Psoas muscle (tissue), 8 donors: ENCODE results near the gene DOCK2. TPM values are rescaled to one million over a fixed set of nuclear protein-coding genes. Genes with fewer than 3 reads are reported as not detected.

Experiments
- ATAC-seq, 4 donors: fragments of 200-7000 bp; cut with Tn5 transposase; one replicate each; pipeline ENCODE4 v1.9.1; 2020; ENCODE audit warnings: moderate library complexity in 3 of 4, mild to moderate bottlenecking in 2 of 4
- DNase-seq, 2 donors: peaks; one replicate each; pipeline ENCODE4 v3.0.0-alpha.2; 2020
- H3K27ac ChIP-seq: fragments of 200-600 bp; one replicate; pipeline ENCODE4 v1.8.0; 2022
- H3K27me3 ChIP-seq, 3 donors: fragments of 200-600 bp in 1 of 3; one replicate each; pipeline versions ENCODE4 v1.6.1 to v1.8.0; 2013 to 2022; ENCODE audit warnings: low read length in 2 of 3, mild to moderate bottlenecking in 2 of 3, moderate library complexity in 1 of 3; ENCODE audit not compliant: insufficient read depth in 3 of 3
- H3K36me3 ChIP-seq, 2 donors: fragments of 200-600 bp in 1 of 2; one replicate each; pipeline versions ENCODE4 v1.6.1 to v1.8.0; 2013 to 2022; ENCODE audit warnings: low read depth in 1 of 2, mild to moderate bottlenecking in 1 of 2, moderate library complexity in 1 of 2; ENCODE audit not compliant: insufficient read depth in 1 of 2
- H3K4me1 ChIP-seq: fragments of 200-600 bp; one replicate; pipeline ENCODE4 v1.8.0; 2022
- H3K4me3 ChIP-seq: fragments of 200-600 bp; one replicate; pipeline ENCODE4 v1.8.0; 2022; ENCODE audit warnings: mild to moderate bottlenecking
- H3K9me3 ChIP-seq: fragments of 200-600 bp; one replicate; pipeline ENCODE4 v1.8.0; 2022
- CTCF ChIP-seq: fragments of 200-600 bp; IDR thresholded peaks from one replicate; pipeline ENCODE4 v1.8.0; 2022; ENCODE audit warnings: antibody characterized with exemption
- WGBS, 3 donors: extraction: QIAGEN DNeasy Blood & Tissue Kit; methylation state at CpG; one replicate each; pipeline versions ENCODE4 v1.1.6 to v1.1.7; 2013; 5-methylcytosine and 5-hydroxymethylcytosine counted together
- intact Hi-C, 2 donors: fragments of 100-400 bp; cut with DNase I; formaldehyde crosslinking; loops; one replicate each; pipeline versions ENCODE4 v1.11.0 to v1.14.2; 2022
- polyA plus RNA-seq, 3 donors: library from polyadenylated mRNA; stranded (reverse); fragments of 200-250 nt; gene quantifications; one replicate each; pipeline ENCODE4 v1.2.3, GENCODE V29; 2013
- total RNA-seq, 4 donors: library from RNA; stranded (reverse); fragmentation: NEBNext Ultra II Directional in 2 of 4; extraction: Animal tissue kit (Norgen Biotek cat#: 25700) in 2 of 4; gene quantifications; one replicate each; pipeline versions ENCODE4 v1.2.1 to v1.2.4, GENCODE V29; 2021 to 2023
- donor health status: healthy with polysubstance abuse.
- donor health status: DM: no; HTN: no; CAD: no; lungs with moderate emphysema.
- donor health status: Bipolar disorder and iron deficiency.
- donor health status: healthy.
- donor health status: DM: yes; HTN: yes; CAD: no.
- donor health status: DM: no; HTN: no; CAD: no.
- donor health status: DM: no; HTN: no; CAD: no.
- donor health status: DM: yes; HTN: yes; CAD: no.

The DOCK2 gene
- total and polyA plus RNA-seq, 7 donors = 0.37 to 4.4 (median 3.5) TPM

GRCh38 chr5:170126626-170127025 is 489.6 kb downstream of the DOCK2 start:
- no peak overlapping the region for H3K27ac ChIP-seq
- ATAC-seq = no peak
- WGBS, 3 donors = 61 to 71% (median 63%) methylated on average over 1 of the region's 1 CpG
- H3K27me3 ChIP-seq = no peaks in the 10 kb centered on the region
- no peaks in the 10 kb centered on the region for H3K4me1 ChIP-seq
- TF ChIP-seq CTCF = no peak
- DNase-seq = no peak
- H3K9me3 ChIP-seq = no peaks in the 10 kb centered on the region
- no peak overlapping the region for H3K4me3 ChIP-seq
- intact Hi-C loops = no loop called here
- H3K36me3 ChIP-seq = no peaks in the 10 kb centered on the region

- no peak for ATAC-seq
- no peak for TF ChIP-seq CTCF
- WGBS, 3 donors = 74 to 81% (median 77%) methylated on average over 3 of the region's 3 CpGs
Measured at GRCh38 chr5:170131235-170131634, 494.2 kb downstream of the DOCK2 start.

GRCh38 chr5:170132269-170132975 is 495.3 kb downstream of the DOCK2 start:
- no peaks in the 10 kb centered on the region for H3K4me1 ChIP-seq
- H3K27ac ChIP-seq = no peak overlapping the region
- no peaks in the 10 kb centered on the region for H3K36me3 ChIP-seq
- DNase-seq = no peak
- no peak for TF ChIP-seq CTCF
- no peaks in the 10 kb centered on the region for H3K27me3 ChIP-seq
- no peak for ATAC-seq
- WGBS, 3 donors = 65 to 78% (median 77%) methylated on average over 4 of the region's 4 CpGs
- no peak overlapping the region for H3K4me3 ChIP-seq
- H3K9me3 ChIP-seq = no peaks in the 10 kb centered on the region
- intact Hi-C loops = no loop called here

More at GRCh38 chr5:170131235-170131634, 494.2 kb downstream of the DOCK2 start:
- DNase-seq = no peak
- no peak overlapping the region for H3K4me3 ChIP-seq
- intact Hi-C loops = no loop called here
- no peak overlapping the region for H3K27ac ChIP-seq
- no peaks in the 10 kb centered on the region for H3K36me3 ChIP-seq
- no peaks in the 10 kb centered on the region for H3K27me3 ChIP-seq
- H3K4me1 ChIP-seq = no peaks in the 10 kb centered on the region
- H3K9me3 ChIP-seq = no peaks in the 10 kb centered on the region

Other genes starting within 250 kb of the DOCK2 start
- 1 to 10 TPM; 1.7 to 2.9 (median 2.4) TPM for gene SPDL1, start 53.5 kb upstream of the DOCK2 start, total RNA-seq
- 1 to 10 TPM; 1.7 to 6.3 (median 4.4) TPM for gene SPDL1, start 53.5 kb upstream of the DOCK2 start, polyA plus RNA-seq